MM.1S (cell line): ENCODE data around the gene NTN5.

Source experiments
- DNase-seq: peaks from one replicate; pipeline ENCODE4 v3.0.0-alpha.2; 2015
- H2AFZ ChIP-seq: fragments of 300-600 bp; sonication (generic); 2 replicates; pipeline ENCODE4 v1.6.0; 2016; ENCODE audit warnings: antibody characterized with exemption, low read length
- H3F3A ChIP-seq: fragments of 300-600 bp; sonication (generic); 2 replicates; pipeline ENCODE4 v1.6.1; 2016; ENCODE audit warnings: mild to moderate bottlenecking, antibody characterized with exemption, low read length, moderate library complexity, mixed read lengths; ENCODE audit not compliant: insufficient read depth
- H3K27ac ChIP-seq: fragments of 300-600 bp; sonication (generic); 2 replicates; pipeline ENCODE4 v1.5.1; 2016; ENCODE audit warnings: mild to moderate bottlenecking, low read length
- H3K27me3 ChIP-seq: fragments of 300-600 bp; sonication (generic); replicated peaks from 2 replicates; pipeline ENCODE4 v1.6.0; 2016; ENCODE audit warnings: low read length; ENCODE audit not compliant: insufficient read depth
- H3K36me3 ChIP-seq: fragments of 300-600 bp; sonication (generic); replicated peaks from 2 replicates; pipeline ENCODE4 v1.6.1; 2016; ENCODE audit warnings: mild to moderate bottlenecking, low read length, mixed read lengths; ENCODE audit not compliant: insufficient read depth
- H3K4me1 ChIP-seq: fragments of 300-600 bp; sonication (generic); 2 replicates; pipeline ENCODE4 v1.6.1; 2016; ENCODE audit warnings: low read length, mixed read lengths
- H3K4me2 ChIP-seq: fragments of 300-600 bp; sonication (generic); 2 replicates; pipeline ENCODE4 v1.6.0; 2016; ENCODE audit warnings: low read depth, low read length
- H3K4me3 ChIP-seq: fragments of 300-600 bp; sonication (generic); 2 replicates; pipeline ENCODE4 v1.5.1; 2016; ENCODE audit warnings: low read length, mixed read lengths
- H3K79me2 ChIP-seq: fragments of 300-600 bp; sonication (generic); 2 replicates; pipeline ENCODE4 v1.6.1; 2016; ENCODE audit warnings: mixed run types, low read length, mixed read lengths
- H3K9ac ChIP-seq: fragments of 300-600 bp; sonication (generic); 2 replicates; pipeline ENCODE4 v1.6.1; 2016; ENCODE audit warnings: low read length, mixed read lengths
- H3K9me2 ChIP-seq: fragments of 300-600 bp; sonication (generic); replicated peaks from 2 replicates; pipeline ENCODE4 v1.6.1; 2016; ENCODE audit warnings: mild to moderate bottlenecking, low read length, mixed read lengths; ENCODE audit not compliant: insufficient read depth
- H3K9me3 ChIP-seq: fragments of 300-600 bp; sonication (generic); replicated peaks from 2 replicates; pipeline ENCODE4 v1.6.1; 2016; ENCODE audit warnings: mild to moderate bottlenecking, low read length, mixed read lengths; ENCODE audit not compliant: insufficient read depth
- H4K20me1 ChIP-seq: fragments of 300-600 bp; sonication (generic); 2 replicates; pipeline ENCODE4 v1.6.1; 2016; ENCODE audit warnings: mild to moderate bottlenecking, low read length, moderate library complexity, mixed read lengths; ENCODE audit not compliant: insufficient read depth
- CTCF ChIP-seq: fragments of 300-600 bp; sonication (generic); IDR thresholded peaks from 2 replicates; pipeline ENCODE4 v1.5.1; 2016; ENCODE audit warnings: antibody characterized with exemption, low read length, mixed read lengths
- EZH2 ChIP-seq: fragments of 300-600 bp; sonication (generic); optimal IDR thresholded peaks from 2 replicates; pipeline ENCODE3; 2017; ENCODE audit warnings: low read depth, mild to moderate bottlenecking, antibody characterized with exemption, low read length, mixed read lengths
- EZH2phosphoT487 ChIP-seq: fragments of 300-600 bp; sonication (generic); IDR thresholded peaks from 2 replicates; pipeline ENCODE4 v1.6.1; 2018; ENCODE audit warnings: antibody characterized with exemption, low read length

Gene NTN5

DNA sequence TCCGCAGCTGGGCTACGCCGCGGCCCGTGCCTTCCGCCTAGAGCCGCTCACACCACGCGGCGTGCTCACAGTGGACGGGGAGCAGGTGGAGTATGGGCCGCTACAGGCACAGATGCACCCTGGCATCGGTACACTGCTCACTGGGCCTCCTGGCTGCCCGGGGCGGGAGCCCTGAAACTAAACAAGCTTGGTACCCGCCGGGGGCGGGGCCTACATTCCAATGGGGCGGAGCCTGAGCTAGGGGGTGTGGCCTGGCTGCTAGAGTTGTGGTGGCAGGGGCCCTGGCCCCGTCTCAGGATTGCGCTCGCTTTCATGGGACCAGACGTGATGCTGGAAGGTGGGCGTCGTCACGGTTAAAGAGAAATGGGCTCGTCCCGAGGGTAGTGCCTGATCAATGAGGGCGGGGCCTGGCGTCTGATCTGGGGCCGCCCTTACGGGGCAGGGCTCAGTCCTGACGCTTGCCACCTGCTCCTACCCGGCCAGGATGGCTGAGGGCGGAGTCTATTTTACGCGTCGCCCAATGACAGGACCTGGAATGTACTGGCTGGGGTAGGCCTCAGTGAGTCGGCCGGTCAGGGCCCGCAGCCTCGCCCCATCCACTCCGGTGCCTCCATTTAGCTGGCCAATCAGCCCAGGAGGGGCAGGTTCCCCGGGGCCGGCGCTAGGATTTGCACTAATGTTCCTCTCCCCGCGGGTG lies 43.1 kb downstream of the NTN5 start:
- H3K27me3 ChIP-seq = no peaks in the 10 kb centered on the region
- H3F3A ChIP-seq = peaks cover 20% of the 10 kb centered on the region
- H3K4me3 ChIP-seq = no peak overlapping the region
- peaks cover 8% of the 10 kb centered on the region for H3K79me2 ChIP-seq
- no peak overlapping the region for H3K27ac ChIP-seq
- H2AFZ ChIP-seq = no peak overlapping the region
- no peak overlapping the region for H3K9ac ChIP-seq
- peaks cover 21% of the 10 kb centered on the region for H3K4me1 ChIP-seq
- no peaks in the 10 kb centered on the region for H4K20me1 ChIP-seq
- H3K36me3 ChIP-seq = no peaks in the 10 kb centered on the region
- H3K9me3 ChIP-seq = no peaks in the 10 kb centered on the region
- no peak for DNase-seq
- TF ChIP-seq EZH2phosphoT487 (no peak), EZH2 (no peak), CTCF (no peak)
- no peak overlapping the region for H3K4me2 ChIP-seq
- no peaks in the 10 kb centered on the region for H3K9me2 ChIP-seq

DNA sequence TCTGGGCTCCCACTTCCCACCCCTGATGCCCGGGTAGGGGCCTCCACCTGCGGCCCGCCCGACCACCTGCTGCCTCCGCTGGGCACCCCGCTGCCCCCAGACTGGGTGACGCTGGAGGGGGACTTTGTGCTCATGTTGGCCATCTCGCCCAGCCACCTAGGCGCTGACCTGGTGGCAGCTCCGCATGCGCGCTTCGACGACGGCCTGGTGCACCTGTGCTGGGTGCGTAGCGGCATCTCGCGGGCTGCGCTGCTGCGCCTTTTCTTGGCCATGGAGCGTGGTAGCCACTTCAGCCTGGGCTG lies 43.6 kb downstream of the NTN5 start:
- Histone ChIP-seq H3K27me3 (no peaks in the 10 kb centered on the region), H4K20me1 (no peaks in the 10 kb centered on the region), H2AFZ (no peak overlapping the region), H3K4me2 (no peak overlapping the region), H3K36me3 (no peaks in the 10 kb centered on the region), H3F3A (peaks cover 18% of the 10 kb centered on the region; the same call in 1 of the 2 replicates), H3K9me3 (no peaks in the 10 kb centered on the region), H3K9me2 (no peaks in the 10 kb centered on the region), H3K4me3 (no peak overlapping the region), H3K27ac (no peak overlapping the region), H3K79me2 (peaks cover 13% of the 10 kb centered on the region), H3K4me1 (peaks cover 19% of the 10 kb centered on the region), H3K9ac (no peak overlapping the region)
- no peak for DNase-seq
- TF ChIP-seq EZH2 (no peak), CTCF (no peak), EZH2phosphoT487 (no peak)

DNA sequence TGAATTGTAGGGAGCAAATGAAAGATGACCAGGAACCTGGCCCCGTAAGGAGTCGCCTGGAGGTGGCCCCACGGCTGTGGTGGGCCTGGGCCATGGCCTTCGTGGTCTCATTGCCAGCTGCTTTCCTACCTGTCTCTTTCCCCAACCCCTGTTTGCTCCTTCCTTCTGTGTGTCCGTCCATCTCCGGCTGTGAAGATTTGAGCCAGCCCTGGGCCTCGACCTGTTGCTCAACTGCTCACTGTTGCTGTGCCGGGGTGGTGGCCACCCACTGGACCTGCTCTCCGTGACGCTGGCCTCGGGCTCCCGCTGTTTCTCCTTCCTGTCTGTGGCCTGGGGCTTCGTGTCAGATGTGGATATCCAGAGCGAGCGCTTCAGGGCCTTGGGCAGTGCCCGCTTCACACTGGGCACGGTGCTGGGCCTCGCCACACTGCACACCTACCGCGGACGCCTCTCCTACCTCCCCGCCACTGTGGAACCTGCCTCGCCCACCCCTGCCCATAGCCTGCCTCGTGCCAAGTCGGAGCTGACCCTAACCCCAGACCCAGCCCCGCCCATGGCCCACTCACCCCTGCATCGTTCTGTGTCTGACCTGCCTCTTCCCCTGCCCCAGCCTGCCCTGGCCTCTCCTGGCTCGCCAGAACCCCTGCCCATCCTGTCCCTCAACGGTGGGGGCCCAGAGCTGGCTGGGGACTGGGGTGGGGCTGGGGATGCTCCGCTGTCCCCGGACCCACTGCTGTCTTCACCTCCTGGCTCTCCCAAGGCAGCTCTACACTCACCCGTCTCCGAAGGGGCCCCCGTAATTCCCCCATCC lies 44.1 kb downstream of the NTN5 start:
- Histone ChIP-seq H3K27me3 (no peaks in the 10 kb centered on the region), H3K4me2 (no peak overlapping the region), H3K9ac (no peak overlapping the region), H3K9me2 (no peaks in the 10 kb centered on the region), H4K20me1 (no peaks in the 10 kb centered on the region), H2AFZ (no peak overlapping the region), H3K4me1 (peaks cover 15% of the 10 kb centered on the region), H3K9me3 (no peaks in the 10 kb centered on the region), H3K27ac (no peak overlapping the region), H3K4me3 (no peak overlapping the region), H3F3A (peaks cover 17% of the 10 kb centered on the region; the same call in 1 of the 2 replicates), H3K79me2 (peaks cover 14% of the 10 kb centered on the region), H3K36me3 (no peaks in the 10 kb centered on the region)
- DNase-seq = no peak
- no peak for TF ChIP-seq CTCF
- no peak for TF ChIP-seq EZH2
- no peak for TF ChIP-seq EZH2phosphoT487
